Inferior parietal cortex (tissue), 1 donor: ENCODE measurements around the gene QRFPR.
"Not testable (repeated sequence)": the region's sequence is repeated elsewhere in the genome, so short reads cannot be mapped to it uniquely, and the experiment has no call there.

Source experiments
- DNase-seq: peaks from one replicate; pipeline ENCODE4 v3.0.0-alpha.2; 2016; ENCODE audit errors: extremely low spot score

The QRFPR gene

DNA sequence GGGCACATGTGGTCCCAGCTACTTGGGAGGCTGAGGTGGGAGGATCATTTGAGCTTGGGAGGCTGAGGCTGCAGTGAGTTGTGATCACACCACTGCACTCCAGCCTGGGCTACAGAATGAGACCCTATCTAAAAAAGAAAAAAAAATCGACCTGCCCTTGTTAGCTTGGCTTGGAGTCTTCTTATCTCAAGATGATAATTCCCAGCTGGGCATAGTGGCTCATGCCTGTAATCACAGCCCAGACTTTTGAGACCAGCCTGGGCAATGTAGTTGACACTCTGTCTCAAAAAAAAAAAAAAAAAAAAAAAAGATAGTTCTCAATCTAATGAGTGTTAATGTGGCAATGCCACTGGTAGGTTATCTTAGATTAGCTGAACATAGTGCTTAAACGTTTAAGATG lies 41.0 kb downstream of the QRFPR start:
- DNase-seq, result no peak

DNA sequence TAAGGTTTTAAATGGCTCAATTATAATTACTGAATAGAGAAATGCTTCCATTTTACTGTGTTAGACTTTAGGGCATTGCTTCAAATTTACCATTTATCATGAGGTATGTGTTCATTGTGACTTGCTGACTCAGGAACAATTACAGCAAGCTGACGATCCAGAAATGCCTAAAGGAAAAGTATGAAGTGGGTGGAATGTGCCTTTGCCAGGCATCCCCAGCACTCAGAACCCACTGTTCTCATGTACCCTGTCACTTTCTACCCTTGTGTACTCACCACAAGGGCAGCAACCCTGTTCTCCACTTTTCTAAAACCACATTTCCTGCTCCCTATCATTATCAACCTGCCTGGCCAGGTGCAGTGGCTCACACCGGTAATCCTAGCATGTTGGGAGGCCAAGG lies 41.5 kb downstream of the QRFPR start:
- no peak for DNase-seq

DNA sequence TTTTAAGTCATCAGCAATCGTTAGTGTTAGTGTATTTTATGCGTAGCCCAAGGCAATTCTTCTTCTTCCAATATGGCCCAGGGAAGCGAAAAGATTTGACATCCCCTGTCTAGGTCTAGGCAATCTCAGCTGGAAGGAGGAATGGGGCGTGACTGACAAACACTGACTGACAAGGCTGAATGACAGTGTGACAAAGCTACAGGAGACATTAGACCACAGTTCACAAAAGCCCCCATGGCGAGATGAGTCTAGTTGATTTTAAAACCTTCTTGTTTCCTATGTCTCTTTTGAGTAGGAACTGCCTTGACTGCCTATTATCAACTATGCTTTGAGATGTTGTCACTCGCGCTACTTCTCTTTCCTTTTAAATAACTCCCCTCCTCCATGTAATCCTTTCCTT lies 42.3 kb downstream of the QRFPR start:
- no peak for DNase-seq

DNA sequence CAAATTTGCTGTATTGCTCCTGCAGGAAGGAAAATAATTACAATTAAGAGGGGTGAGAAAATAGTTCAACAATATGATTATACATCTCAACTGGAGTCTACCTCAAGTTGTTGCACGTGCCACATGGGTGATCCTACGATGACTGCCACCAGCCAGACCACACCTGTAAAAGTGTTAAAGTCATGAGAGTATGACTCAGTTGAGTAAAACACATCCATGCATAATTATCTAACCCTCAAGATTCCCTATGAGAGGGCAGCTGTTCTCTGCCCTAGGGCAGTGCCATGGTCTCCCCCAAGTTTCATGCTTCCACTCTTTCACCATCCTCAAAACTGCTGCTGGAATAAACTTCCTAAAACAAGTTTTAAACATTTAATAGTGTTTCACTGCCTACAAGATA lies 44.1 kb downstream of the QRFPR start:
- no peak for DNase-seq

DNA sequence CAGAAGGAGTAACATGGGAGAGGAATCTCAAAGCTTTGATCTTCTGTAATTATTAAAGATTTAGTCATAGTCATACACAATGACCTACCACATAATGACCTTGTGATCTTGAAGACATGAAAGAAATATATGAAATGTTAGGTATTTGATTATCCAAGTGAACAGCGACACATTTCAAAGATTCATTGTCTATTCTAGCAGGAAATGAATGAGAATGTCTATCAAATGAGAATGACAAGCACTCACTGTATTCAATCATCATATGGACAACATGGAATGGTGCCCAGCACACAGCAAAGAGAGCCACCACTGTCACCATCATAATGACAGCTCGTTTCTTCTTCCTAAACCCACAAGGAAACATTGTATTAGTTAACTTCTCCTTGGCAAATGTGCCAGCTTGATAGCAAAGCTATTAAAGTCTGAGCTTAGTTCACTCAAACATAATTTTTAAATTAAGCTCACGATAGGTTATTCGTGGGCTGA lies 50.6 kb downstream of the QRFPR start:
- DNase-seq, result no peak

DNA sequence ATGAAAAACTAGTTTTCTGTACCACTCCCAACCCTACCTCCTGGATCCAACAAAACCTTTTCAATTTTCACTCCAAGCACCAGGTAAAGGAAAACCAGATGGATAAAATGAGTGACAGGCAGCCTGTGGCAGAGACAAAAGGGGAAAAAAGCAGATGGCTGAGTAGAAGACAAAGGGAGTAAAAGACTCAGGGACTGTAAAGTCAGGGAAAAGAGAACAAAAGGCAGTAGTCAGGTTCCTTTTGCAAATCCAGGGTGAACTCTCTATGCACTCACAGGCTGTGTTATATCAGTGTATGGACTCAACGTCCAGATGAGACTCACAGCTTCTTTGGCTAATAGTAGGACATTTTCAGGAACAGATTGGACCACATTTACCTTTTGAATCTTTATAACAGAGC lies 54.2 kb downstream of the QRFPR start:
- DNase-seq, result no peak

DNA sequence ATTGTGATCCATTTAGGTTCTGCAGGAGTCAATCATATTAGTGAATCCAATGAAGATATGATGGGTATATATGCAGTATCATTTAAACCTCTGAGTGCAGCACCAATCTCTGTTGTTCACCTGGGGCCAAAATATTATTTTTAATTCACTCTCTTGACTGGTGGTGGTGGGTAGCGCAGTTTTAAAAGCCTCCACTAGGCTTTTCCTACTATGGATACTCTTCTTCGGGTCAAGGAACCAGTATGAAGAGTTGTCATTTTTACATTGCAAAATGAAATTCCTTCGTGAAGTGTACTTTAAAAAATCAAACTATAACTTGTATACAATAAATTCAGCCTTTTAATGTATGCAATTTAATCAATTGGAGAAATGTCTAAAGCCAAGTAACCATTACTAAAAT lies 56.5 kb downstream of the QRFPR start:
- no peak for DNase-seq

DNA sequence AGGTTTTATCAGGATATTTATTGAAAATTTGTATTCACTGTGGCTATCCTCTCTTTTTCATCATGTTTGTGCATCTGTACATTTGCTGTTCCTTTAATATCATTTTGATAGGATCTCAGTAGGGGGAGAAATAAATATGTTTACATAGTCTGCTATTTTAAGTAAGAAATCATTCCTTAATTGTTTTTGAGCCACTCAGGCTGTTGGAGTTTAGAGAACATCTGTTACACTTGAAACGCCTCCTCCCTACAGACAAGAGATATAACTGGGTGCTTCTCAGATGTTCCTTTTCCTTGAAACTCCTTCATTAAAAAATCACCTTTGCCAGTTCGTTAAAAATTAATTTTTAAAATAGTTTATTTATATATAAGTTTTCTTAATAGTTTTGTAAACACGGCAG lies 59.4 kb downstream of the QRFPR start:
- no peak for DNase-seq

DNA sequence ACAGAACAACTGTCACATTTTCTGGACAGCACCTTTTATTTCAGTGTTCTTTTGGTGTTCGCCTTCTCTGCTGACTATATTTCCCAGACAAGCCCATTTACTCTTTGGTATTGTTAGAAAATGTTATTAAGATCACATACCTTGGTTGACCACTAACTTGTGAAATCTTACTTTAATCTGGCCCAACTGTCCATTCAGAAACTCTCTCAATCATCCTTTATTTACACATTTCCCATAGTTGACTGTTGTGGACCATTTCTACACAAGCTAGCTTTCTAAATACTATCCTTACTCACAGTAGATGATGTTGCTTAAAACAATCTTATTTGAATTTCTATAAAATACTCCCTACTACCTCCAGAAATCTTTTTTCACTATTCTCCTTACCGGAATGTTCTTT lies 64.7 kb downstream of the QRFPR start:
- DNase-seq, result no peak

DNA sequence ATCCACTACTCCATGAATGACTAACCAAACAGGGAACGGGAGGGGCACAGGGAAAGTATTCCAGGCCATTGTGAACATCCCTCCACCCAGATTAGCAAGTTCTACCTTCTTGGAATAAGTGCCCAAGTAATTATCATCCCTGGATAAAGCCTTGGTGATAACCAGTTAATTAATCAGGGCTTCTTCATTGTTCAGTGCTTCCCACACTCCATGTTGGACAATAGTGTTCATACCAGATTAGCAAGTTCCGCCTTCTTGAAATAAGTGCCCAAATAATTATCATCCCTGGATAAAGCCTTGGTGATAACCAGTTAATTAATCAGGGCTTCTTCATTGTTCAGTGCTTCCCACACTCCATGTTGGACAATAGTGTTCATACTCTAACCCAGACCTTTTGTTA lies 67.4 kb downstream of the QRFPR start:
- DNase-seq, result not testable (repeated sequence)

DNA sequence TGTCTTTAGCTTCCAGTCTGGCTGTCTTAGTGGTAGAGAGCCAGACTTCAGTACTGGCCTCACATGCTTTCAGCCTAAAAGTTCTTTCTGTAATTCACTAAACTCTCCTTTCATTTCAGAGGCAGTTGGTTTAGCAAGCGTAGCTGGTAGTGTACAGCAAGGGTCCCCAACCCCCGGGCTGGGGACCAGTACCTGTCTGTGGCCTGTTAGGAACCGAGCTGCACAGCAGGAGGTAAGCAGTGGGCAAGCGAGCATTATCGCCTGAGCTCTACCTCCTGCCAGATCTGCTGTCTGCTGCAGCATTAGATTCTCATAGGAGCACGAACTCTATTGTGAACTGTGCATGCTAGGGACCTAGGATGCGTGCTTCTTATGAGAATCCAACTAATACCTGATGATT lies 72.0 kb downstream of the QRFPR start:
- no peak for DNase-seq

DNA sequence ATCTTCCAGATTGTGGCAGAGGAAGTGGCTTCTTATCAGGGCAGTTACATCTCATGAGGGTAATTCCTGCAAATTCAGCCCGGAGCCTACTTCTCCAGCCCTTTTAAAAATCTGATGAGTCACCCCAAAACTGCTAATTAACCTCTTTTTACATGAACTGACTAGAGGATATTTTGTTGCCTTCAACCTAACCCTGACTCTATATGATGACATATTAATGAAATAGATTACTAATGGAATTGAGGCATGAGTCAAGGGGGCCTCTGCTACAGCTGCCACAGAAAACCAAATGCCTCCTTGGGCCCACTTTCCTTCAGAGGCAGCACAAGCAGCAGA lies 72.5 kb downstream of the QRFPR start:
- DNase-seq, result no peak

DNA sequence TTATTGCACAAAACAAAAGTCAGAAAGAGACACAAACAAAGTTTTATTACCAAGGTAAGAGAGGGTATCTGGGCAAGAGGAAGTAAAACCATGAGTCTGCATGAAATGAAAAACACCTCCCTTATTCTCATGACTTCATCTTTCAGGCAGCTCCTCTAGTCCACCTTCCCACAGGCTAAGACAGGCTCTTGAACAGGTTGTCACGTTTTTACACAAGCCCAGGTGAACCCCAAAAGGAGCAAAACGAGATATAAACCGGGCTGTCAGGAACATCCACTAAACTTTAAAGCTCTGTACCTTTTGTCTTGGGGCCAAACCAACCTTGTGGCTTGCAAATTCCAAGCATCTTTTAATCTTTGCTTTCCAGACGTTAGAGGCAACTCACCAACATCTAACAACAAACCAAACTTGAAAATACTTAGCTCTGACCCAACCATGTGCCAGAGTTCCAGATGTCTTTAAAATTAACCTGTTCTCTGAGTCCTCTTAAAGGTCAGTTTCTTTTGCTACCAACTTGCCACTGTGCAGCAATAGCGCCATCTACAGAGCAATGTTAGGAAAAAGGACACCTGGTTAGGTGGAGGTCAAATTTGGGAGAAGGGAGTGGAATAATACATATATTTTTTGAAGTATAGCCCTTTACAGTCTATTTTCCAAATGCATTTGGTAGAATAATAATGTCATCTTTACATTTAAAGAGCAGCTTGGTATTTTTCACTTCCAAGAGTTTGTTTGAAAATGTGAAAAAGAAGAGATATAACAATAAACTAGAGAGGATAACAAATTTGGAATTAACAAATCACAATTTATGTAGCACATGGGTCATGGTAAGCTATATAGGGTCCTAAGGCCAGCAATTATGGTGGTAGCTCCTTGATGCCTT lies 73.1 kb downstream of the QRFPR start:
- no peak for DNase-seq

DNA sequence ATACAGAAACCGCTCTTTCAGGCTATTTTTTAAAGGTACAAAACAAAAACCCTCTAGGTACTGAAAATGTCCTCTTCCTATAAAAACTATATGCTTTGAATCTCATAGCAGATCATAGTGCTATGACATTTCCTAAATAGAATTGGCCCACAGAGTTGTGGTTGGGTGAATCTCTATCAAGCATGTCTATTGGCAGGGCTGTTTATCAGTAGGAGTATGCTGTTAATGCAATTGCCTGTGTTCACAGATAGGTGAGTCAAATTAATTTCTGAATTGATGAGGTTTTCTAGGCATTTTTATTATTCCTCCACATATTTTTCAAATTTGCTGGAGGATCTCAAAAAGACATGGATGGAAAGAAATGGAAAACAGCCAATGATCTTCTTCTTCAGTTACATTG lies 73.9 kb downstream of the QRFPR start:
- DNase-seq, result no peak

DNA sequence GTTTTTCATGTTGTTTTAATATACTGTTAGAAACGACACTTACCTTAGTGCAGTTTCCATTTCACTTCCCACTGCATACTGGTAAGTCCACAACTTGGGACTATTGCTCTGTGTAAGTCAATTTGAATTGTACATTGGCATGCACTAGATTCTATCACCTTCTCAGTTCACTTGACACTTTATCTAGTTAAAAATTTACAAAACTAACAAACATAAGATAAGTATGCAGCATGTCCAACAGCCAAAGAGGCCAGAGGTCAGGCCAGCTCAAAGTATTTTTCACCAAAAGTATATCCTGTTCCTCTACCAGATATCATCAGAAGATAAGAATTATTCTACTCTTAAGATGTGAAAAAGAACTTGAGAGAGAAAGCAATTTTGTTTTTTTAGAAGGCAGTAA lies 75.9 kb downstream of the QRFPR start:
- no peak for DNase-seq

DNA sequence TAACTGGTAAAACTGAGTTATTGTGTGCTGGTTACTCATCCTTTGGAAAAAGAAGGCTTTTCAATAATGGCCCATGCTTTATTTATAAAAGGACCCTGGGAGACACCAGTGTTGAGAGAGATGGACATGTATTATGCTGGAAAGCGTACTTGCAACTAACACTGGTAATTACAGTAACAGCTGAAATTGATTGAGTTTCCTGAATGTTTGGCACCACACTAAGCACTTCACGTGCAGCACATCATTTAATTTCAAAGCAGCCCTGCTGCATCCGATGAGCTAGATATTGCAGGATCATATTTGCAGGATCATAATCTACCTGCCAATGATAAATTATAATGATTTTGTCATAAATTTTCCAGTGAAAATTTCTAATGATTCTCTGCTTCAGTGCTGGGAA lies 81.5 kb downstream of the QRFPR start:
- DNase-seq, result no peak

DNA sequence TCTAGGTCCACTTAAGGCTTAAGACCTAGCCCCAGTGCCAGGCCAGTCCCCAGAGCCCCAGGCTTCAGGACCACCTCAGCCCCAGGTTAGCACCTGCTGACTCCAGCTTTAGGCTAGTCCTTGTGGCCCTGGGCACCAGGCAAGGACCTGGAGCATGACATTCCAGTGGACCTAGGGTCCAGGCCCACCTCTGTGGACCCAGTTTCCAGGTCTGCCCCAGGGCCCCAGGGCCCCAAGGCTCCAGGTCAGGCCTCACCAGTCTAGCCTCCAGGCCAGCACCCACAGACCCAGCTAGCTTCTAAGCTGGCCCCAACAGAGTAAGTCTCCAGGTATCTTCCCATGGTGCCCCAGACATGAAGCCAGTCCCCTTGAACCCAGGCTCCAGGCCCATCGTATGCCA lies 97.5 kb downstream of the QRFPR start:
- no peak for DNase-seq

DNA sequence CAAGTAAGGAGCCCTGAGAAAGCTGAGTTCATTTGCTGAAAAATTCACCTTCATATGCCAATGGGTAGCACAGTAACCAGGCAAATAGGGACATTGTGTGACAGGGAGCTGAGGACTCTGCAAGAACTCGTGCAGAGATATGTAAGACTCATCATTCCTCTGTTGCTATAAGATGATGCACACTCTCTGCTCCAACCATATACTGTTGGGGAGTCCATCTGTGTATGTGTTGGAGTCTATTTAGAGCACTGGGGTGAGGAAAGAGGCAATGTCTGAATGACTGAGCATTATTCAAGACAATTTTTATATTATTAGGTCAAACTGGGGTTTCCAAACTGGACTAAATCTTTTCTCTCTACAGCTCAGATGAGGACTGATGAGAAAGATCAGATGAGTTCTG lies 100.4 kb downstream of the QRFPR start:
- DNase-seq, result no peak

DNA sequence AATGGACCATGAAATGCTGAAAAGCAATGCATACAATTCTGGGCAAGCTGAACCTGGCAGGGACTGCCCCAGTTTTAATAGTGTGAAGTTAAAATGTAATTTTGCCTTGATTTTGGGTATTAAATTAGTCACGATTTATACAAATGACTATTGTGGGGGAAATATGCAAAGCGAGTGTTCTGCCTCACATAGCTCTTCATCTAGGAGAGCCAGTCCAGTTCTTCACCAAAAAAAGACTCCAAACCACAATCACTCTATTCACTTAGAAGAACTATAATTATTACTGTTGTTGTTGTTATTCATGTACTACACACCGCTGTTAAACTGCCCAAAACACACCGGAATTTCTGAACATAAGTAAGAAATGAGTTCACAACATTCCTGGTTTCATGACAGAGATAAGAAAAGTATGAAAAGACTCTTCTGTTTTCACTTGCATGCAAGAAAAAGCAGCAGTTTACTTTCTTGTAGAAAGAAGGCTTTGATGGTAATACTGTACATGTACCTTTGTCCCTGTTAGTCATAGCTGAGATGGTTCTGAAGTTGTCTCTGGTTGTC lies 101.9 kb downstream of the QRFPR start:
- no peak for DNase-seq
